ENCODE results near the gene RTBDN. TPM values are rescaled to one million over a fixed set of nuclear protein-coding genes. Genes with fewer than 3 reads are reported as not detected.

The RTBDN gene
- total RNA-seq, 6 experiments from 2014 or later: not detected

DNA sequence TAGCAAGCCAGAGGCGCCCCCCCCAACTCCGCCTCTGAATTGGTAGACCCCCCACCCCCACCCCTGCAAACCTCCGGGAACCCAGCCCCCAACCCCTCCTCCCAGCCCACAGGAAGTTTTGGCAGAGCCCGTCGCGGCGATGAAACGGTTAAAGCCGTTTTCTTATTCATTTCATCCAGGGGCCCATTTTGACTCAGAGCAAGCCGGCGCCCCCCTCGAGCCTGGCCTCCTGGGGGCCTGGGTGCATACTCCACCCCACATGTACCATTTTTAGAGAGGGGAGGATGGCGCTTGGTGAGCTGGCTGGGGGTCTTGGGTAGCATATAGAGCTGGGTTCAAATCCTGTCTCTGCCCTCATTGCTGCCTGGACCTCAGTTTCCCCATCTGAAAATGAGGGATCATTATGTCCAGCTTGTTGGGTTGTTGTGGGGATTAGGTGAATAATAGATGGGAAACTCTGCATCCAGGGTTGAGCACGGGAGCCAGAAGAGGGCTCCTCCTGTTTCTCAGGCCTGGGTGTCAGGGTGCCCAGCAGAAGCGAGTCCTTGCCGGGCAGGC, 51.0 kb downstream of the RTBDN start:
- intact Hi-C loops (cut with DNase I): no loop called here
- Histone ChIP-seq H3K36me3 (no peaks in the 10 kb centered on the region), H3K27me3 (no peaks in the 10 kb centered on the region), H3K9me3 (no peaks in the 10 kb centered on the region), H3K4me1 (peaks cover 0 to 35% (median 15%) of the 10 kb centered on the region in 4 donors), H3K27ac (peak overlapping the region; percentile 73 to 96 (median 73)), H3K4me3 (peak overlapping the region in 2 of 3 donors; percentile 53 to 56)
- ATAC-seq (no peak), DNase-seq (no peak)
- WGBS (ENCODE audit: insufficient coverage, low coverage, low lambda C conversion rate, missing lambda C conversion rate): 15% methylated on average over 12 of the region's 16 CpGs
- TF ChIP-seq POLR2A (IDR thresholded peaks at IDR 0.05) (peak; percentile 26), CTCF (IDR thresholded peaks at IDR 0.05) (no peak)

DNA sequence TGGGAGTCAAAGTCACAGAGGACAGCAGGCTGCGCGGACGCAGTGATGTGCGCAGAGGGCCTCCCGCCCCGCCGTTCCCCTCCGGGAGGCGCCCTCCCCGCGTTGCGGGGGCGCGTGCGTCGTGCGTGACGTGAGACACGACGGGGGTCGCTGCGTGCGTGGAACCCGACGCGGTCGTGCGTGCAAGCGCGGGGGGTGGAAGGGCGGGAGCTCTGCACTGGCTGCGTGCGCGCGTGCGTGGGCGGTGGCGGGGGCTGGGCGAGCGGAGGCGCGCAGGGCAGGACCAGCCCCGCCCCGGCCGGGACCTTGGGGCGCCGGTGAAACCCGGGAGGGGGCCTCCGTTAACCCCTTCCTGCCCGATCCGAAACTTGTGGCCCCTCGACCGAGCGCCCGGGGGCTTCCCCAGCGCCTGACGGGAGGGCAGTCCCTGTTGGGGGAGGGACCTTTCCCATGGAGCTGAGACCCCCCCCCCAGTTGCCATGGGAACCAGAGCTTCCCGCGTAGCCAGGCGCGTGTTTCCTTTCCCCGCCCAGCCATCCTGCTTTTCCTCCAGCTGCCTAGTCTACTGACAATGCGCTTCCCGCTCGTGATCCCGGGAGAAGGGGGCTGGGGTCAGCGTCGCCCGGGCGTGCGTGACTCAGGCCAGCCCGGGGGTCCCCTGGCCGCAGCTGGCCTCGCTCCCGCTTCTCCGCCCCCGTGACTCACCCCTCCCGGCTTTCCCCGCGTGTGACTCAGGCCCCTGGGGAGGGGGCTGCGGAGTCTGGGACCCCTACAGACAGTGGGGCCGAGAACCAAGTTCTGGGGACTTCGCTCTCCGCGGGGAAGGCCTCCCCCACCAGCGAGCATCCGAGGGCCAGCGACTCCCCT, 51.7 kb downstream of the RTBDN start:
- no peaks in the 10 kb centered on the region for H3K36me3 ChIP-seq
- intact Hi-C loops (cut with DNase I): no loop called here
- ATAC-seq (peak; percentile 38 to 71 (median 64)), DNase-seq (peak; percentile 89 to 93 (median 89))
- peak overlapping the region; percentile 31 to 56 (median 53) for H3K4me3 ChIP-seq
- 4% methylated on average over 14 of the region's 88 CpGs for WGBS (ENCODE audit: insufficient coverage, low coverage, low lambda C conversion rate, missing lambda C conversion rate)
- no peaks in the 10 kb centered on the region for H3K9me3 ChIP-seq
- TF ChIP-seq CTCF (IDR thresholded peaks at IDR 0.05): no peak
- peak; percentile 27 for TF ChIP-seq POLR2A (IDR thresholded peaks at IDR 0.05)
- peak overlapping the region; percentile 73 to 96 (median 73) for H3K27ac ChIP-seq
- no peaks in the 10 kb centered on the region for H3K27me3 ChIP-seq
- H3K4me1 ChIP-seq: peaks cover 0 to 28% (median 12%) of the 10 kb centered on the region in 4 donors

DNA sequence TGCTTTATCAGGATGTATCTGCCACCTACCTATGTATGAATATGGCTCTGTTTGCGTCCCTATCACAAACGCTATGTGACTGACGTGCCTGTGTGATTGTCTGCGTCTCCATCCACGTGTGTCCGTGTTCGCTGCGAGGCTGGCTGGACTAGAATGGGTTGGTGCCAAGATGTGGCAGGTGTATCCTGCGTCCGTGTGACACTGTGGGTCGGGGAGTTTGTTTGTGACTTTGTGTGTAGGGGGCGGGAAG, 52.3 kb downstream of the RTBDN start:
- WGBS (ENCODE audit: insufficient coverage, low coverage, low lambda C conversion rate, missing lambda C conversion rate): 2% methylated on average over 8 of the region's 12 CpGs
- Histone ChIP-seq H3K4me1 (peaks cover 0 to 28% (median 12%) of the 10 kb centered on the region in 4 donors), H3K4me3 (peak overlapping the region; percentile 31 to 56 (median 53))

More for the DNA sequence above, 52.3 kb downstream of the RTBDN start:
- no peak for DNase-seq
- Histone ChIP-seq H3K36me3 (no peaks in the 10 kb centered on the region), H3K27me3 (no peaks in the 10 kb centered on the region), H3K9me3 (no peaks in the 10 kb centered on the region), H3K27ac (peak overlapping the region; percentile 73 to 96 (median 73))
- ATAC-seq: no peak
- intact Hi-C loops (cut with DNase I): no loop called here
- TF ChIP-seq CTCF (IDR thresholded peaks at IDR 0.05): no peak
- peak; percentile 74 for TF ChIP-seq POLR2A (IDR thresholded peaks at IDR 0.05)
